ENCODE results near the gene PRR19. TPM values are rescaled to one million over a fixed set of nuclear protein-coding genes. Genes with fewer than 3 reads are reported as not detected.

PRR19 gene
- total RNA-seq = 0.09 and 0.27 TPM in 2 replicates

GRCh38 chr19:42301646-42302203 lies at the start of gene PRR19:
Gene PRR19 (plus strand): TSS chr19:42302132. CDS start chr19:42309585, 7,453 bp downstream.

GRCh38 chr19:42254850-42255765 lies 46.8 kb upstream of the PRR19 start, which contains the start of gene ERF:
Gene ERF (minus strand): TSS chr19:42255128. CDS start chr19:42254999, 129 bp downstream.

GRCh38 chr19:42268704-42269477 lies 33.0 kb upstream of the PRR19 start, which contains the start of gene CIC:
Gene CIC (plus strand): TSS chr19:42269252. CDS start chr19:42271784, 2,532 bp downstream.

GRCh38 chr19:42313096-42313839 lies 11.3 kb downstream of the PRR19 start, which contains the start of gene TMEM145:
Gene TMEM145 (plus strand): TSS chr19:42313309. CDS start chr19:42313377, 68 bp downstream.

GRCh38 chr19:42325308-42325895 lies 23.5 kb downstream of the PRR19 start, which contains the start of gene MEGF8:
Gene MEGF8 (plus strand): TSS chr19:42325635. CDS start chr19:42326244, 609 bp downstream.

Other genes starting within 250 kb of the PRR19 start
- gene GRIK5, start 231.9 kb upstream of the PRR19 start, total RNA-seq = 0.09 and 0.18 TPM in 2 replicates
- gene ZNF574, start 226.0 kb upstream of the PRR19 start, total RNA-seq = 9.9 and 10.3 TPM in 2 replicates
- 0.19 and 0.27 TPM in 2 replicates for gene POU2F2, start 169.7 kb upstream of the PRR19 start, total RNA-seq
- gene DEDD2, start 84.5 kb upstream of the PRR19 start, total RNA-seq = 13.0 and 14.9 TPM in 2 replicates
- 8.5 and 11.7 TPM in 2 replicates for gene ZNF526, start 81.8 kb upstream of the PRR19 start, total RNA-seq
- gene GSK3A, start 59.5 kb upstream of the PRR19 start, total RNA-seq = 11.3 and 13.2 TPM in 2 replicates
- gene ERF, start 47.0 kb upstream of the PRR19 start, total RNA-seq = 22.4 and 25.8 TPM in 2 replicates
- gene CIC, start 32.9 kb upstream of the PRR19 start, total RNA-seq = 11.9 and 19.3 TPM in 2 replicates
- gene PAFAH1B3, start 492 bp downstream of the PRR19 start, total RNA-seq = 19.7 and 52.5 TPM in 2 replicates
- 0.19 TPM in 1 of 2 replicates, not detected in the other for gene TMEM145, start 11.2 kb downstream of the PRR19 start, total RNA-seq
- gene MEGF8, start 23.5 kb downstream of the PRR19 start, total RNA-seq = 22.0 and 35.5 TPM in 2 replicates
- gene CNFN, start 88.2 kb downstream of the PRR19 start, total RNA-seq = not detected in 2 replicates
- gene LIPE, start 125.3 kb downstream of the PRR19 start, total RNA-seq = 3.5 and 5.3 TPM in 2 replicates
- not detected in 2 replicates for gene CXCL17, start 140.8 kb downstream of the PRR19 start, total RNA-seq
- gene CEACAM1, start 226.3 kb downstream of the PRR19 start, total RNA-seq = 0.38 and 0.63 TPM in 2 replicates